ENCODE data around the gene ABHD16A.

ABHD16A gene

GRCh38 chr6:31722173-31722572 is 19.0 kb upstream of the ABHD16A start:
- no peak overlapping the region for H3K27ac ChIP-seq
- no peak for TF ChIP-seq CTCF (IDR thresholded peaks at IDR 0.05)
- intact Hi-C loops (cut with DNase I; ENCODE audit: low total_unique reads): loop anchor here (10.0 kb wide), 1 partner anchor 113 kb away; no protein-coding TSS in a partner anchor
- H3K27me3 ChIP-seq: no peaks in the 10 kb centered on the region
- no peak overlapping the region for H3K4me3 ChIP-seq
- H3K9me3 ChIP-seq: no peaks in the 10 kb centered on the region
- peaks cover 0 to 4% (median 1%) of the 10 kb centered on the region in 4 donors for H3K4me1 ChIP-seq
- DNase-seq: no peak
- peaks cover 15 to 31% (median 18%) of the 10 kb centered on the region in 3 donors for H3K36me3 ChIP-seq

GRCh38 chr6:31721351-31722020 is 18.4 kb upstream of the ABHD16A start, which contains the start of gene LY6G6C:
LY6G6C (minus strand) TSS chr6:31721746; CDS start chr6:31721679, 67 bp downstream.
- H3K36me3 ChIP-seq: peaks cover 8 to 24% (median 11%) of the 10 kb centered on the region in 3 donors
- intact Hi-C loops (cut with DNase I; ENCODE audit: low total_unique reads): loop anchor here (10.0 kb wide), 1 partner anchor 113 kb away; no protein-coding TSS in a partner anchor
- TF ChIP-seq CTCF (IDR thresholded peaks at IDR 0.05): no peak
- no peaks in the 10 kb centered on the region for H3K27me3 ChIP-seq
- no peak within 1 kb of the TSS for H3K27ac ChIP-seq
- no peak within 1 kb of the TSS for H3K4me3 ChIP-seq
- H3K4me1 ChIP-seq: no peaks in the 10 kb centered on the region
- no peak for DNase-seq
- H3K9me3 ChIP-seq: no peaks in the 10 kb centered on the region

GRCh38 chr6:31720196-31720770 is 17.2 kb upstream of the ABHD16A start:
- intact Hi-C loops (cut with DNase I; ENCODE audit: low total_unique reads): loop anchor here (10.0 kb wide), 1 partner anchor 115 kb away; no protein-coding TSS in a partner anchor
- no peak for TF ChIP-seq CTCF (IDR thresholded peaks at IDR 0.05)

GRCh38 chr6:31719001-31719400 is 15.9 kb upstream of the ABHD16A start:
- Histone ChIP-seq H3K4me1 (no peaks in the 10 kb centered on the region), H3K4me3 (no peak overlapping the region), H3K9me3 (no peaks in the 10 kb centered on the region), H3K27me3 (no peaks in the 10 kb centered on the region), H3K36me3 (peaks cover 0 to 1% (median 0%) of the 10 kb centered on the region in 3 donors), H3K27ac (no peak overlapping the region)
- intact Hi-C loops (cut with DNase I; ENCODE audit: low total_unique reads): no loop called here
- DNase-seq: no peak
- TF ChIP-seq CTCF (IDR thresholded peaks at IDR 0.05): no peak

More at GRCh38 chr6:31720196-31720770, 17.2 kb upstream of the ABHD16A start:
- DNase-seq: no peak
- Histone ChIP-seq H3K27ac (no peak overlapping the region), H3K9me3 (no peaks in the 10 kb centered on the region), H3K27me3 (no peaks in the 10 kb centered on the region), H3K4me1 (no peaks in the 10 kb centered on the region), H3K4me3 (no peak overlapping the region), H3K36me3 (peaks cover 0 to 12% (median 0%) of the 10 kb centered on the region in 3 donors)

GRCh38 chr6:31718265-31718664 is 15.1 kb upstream of the ABHD16A start:
- H3K9me3 ChIP-seq: no peaks in the 10 kb centered on the region
- H3K4me1 ChIP-seq: no peaks in the 10 kb centered on the region
- no peak overlapping the region for H3K4me3 ChIP-seq
- intact Hi-C loops (cut with DNase I; ENCODE audit: low total_unique reads): no loop called here
- no peaks in the 10 kb centered on the region for H3K36me3 ChIP-seq
- DNase-seq: no peak
- no peak overlapping the region for H3K27ac ChIP-seq
- no peak for TF ChIP-seq CTCF (IDR thresholded peaks at IDR 0.05)
- H3K27me3 ChIP-seq: no peaks in the 10 kb centered on the region

Measured in tibial artery (tissue), 4 donors.